SK-N-SH (cell line): ENCODE results near the gene CAPN9. TPM values are rescaled to one million over a fixed set of nuclear protein-coding genes. Genes with fewer than 3 reads are reported as not detected.

Experiments
- CTCF ChIA-PET: fragments of 300-600, 350-600 bp; formaldehyde crosslinking; extraction: SDS; loops from one replicate; lab custom pipeline; 2021; lab: Yijun Ruan, JAX
- POLR2A ChIA-PET: fragments of 350-600 bp; sonication (Branson Sonifier 250); formaldehyde crosslinking; extraction: SDS; loops from one replicate; lab custom pipeline; 2020; ENCODE audit warnings: antibody characterized with exemption, inconsistent platforms; lab: Yijun Ruan, JAX
- DNase-seq: peaks from one replicate; pipeline ENCODE4 v3.0.0; 2012
- H2AFZ ChIP-seq: fragments of 200-600 bp; sonication (generic); 2 replicates; pipeline ENCODE4 v1.8.1; 2016; ENCODE audit warnings: antibody characterized with exemption, mild to moderate bottlenecking, low read depth
- H3F3A ChIP-seq: fragments of 200-600 bp; sonication (generic); replicated peaks from 2 replicates; pipeline ENCODE3; 2016; ENCODE audit warnings: antibody characterized with exemption, mild to moderate bottlenecking; ENCODE audit not compliant: insufficient read depth
- H3K27ac ChIP-seq, 2 experiments: fragments of 200-500 bp in 1 of 2; fragments of 200-600 bp in 1 of 2; sonication (Bioruptor generic) in 1 of 2; sonication (generic), shearing (Covaris generic) in 1 of 2; 2 replicates each; pipeline versions ENCODE4 v1.5.1 to v1.6.1; 2014 to 2016; ENCODE audit warnings: low read depth in 2 of 2, inconsistent platforms in 1 of 2, low read length in 1 of 2, mild to moderate bottlenecking in 1 of 2, mixed read lengths in 1 of 2
- H3K27me3 ChIP-seq: fragments of 200-600 bp; sonication (generic), shearing (Covaris generic); 2 replicates; pipeline ENCODE4 v1.6.1; 2016; ENCODE audit warnings: mixed run types; ENCODE audit not compliant: insufficient read depth
- H3K36me3 ChIP-seq, 2 experiments: fragments of 200-500 bp in 1 of 2; fragments of 200-600 bp in 1 of 2; sonication (Bioruptor generic) in 1 of 2; sonication (generic) in 1 of 2; replicated peaks in 1 of 2; 2 replicates each; pipeline versions ENCODE3 to v1.5.1; 2014 to 2016; ENCODE audit warnings: low read length in 1 of 2, mild to moderate bottlenecking in 1 of 2; ENCODE audit not compliant: insufficient read depth in 2 of 2, control insufficient read depth in 1 of 2
- H3K4me1 ChIP-seq, 2 experiments: fragments of 200-500 bp in 1 of 2; fragments of 200-600 bp in 1 of 2; sonication (Bioruptor generic) in 1 of 2; sonication (generic), shearing (Covaris generic) in 1 of 2; 2 replicates each; pipeline versions ENCODE4 v1.5.1 to v1.6.1; 2014 to 2016; ENCODE audit warnings: low read depth in 1 of 2, low read length in 1 of 2, mixed run types in 1 of 2; ENCODE audit not compliant: insufficient read depth in 2 of 2, control insufficient read depth in 1 of 2
- H3K4me2 ChIP-seq: fragments of 200-600 bp; sonication (generic), shearing (Covaris generic); 2 replicates; pipeline ENCODE4 v1.6.1; 2017; ENCODE audit warnings: mixed run types
- H3K4me3 ChIP-seq, 2 experiments: fragments of 200-500 bp in 1 of 2; fragments of 200-600 bp in 1 of 2; sonication (Bioruptor generic) in 1 of 2; sonication (generic), shearing (Covaris generic) in 1 of 2; 2 replicates each; pipeline versions ENCODE4 v1.5.1 to v1.8.1; 2014 to 2016; ENCODE audit warnings: low read depth in 2 of 2, inconsistent platforms in 1 of 2, low read length in 1 of 2, mild to moderate bottlenecking in 1 of 2, mixed read lengths in 1 of 2, moderate library complexity in 1 of 2
- H3K79me2 ChIP-seq: fragments of 200-600 bp; sonication (generic); 2 replicates; pipeline ENCODE4 v1.8.1; 2017; ENCODE audit warnings: mild to moderate bottlenecking; ENCODE audit not compliant: insufficient read depth
- H3K9ac ChIP-seq: fragments of 200-600 bp; sonication (generic); 2 replicates; pipeline ENCODE4 v1.6.1; 2017; ENCODE audit warnings: mixed run types
- H3K9me2 ChIP-seq: fragments of 200-600 bp; sonication (generic); 2 replicates; pipeline ENCODE4 v1.6.1; 2017; ENCODE audit warnings: mixed run types
- H3K9me3 ChIP-seq: fragments of 200-600 bp; sonication (generic); 2 replicates; pipeline ENCODE4 v1.6.1; 2017; ENCODE audit warnings: mixed run types, mild to moderate bottlenecking, moderate library complexity
- H4K20me1 ChIP-seq: fragments of 200-600 bp; sonication (generic); 2 replicates; pipeline ENCODE4 v1.6.1; 2017; ENCODE audit warnings: mild to moderate bottlenecking, mixed run types; ENCODE audit not compliant: insufficient read depth
- ELF1 ChIP-seq: IDR thresholded peaks from 2 replicates; pipeline ENCODE4 v1.4.0; 2012
- EZH2phosphoT487 ChIP-seq: fragments of 200-600 bp; sonication (generic); IDR thresholded peaks from 2 replicates; pipeline ENCODE4 v1.6.1; 2017; ENCODE audit warnings: low read depth, mixed run types, mild to moderate bottlenecking, antibody characterized with exemption, moderate library complexity, borderline replicate concordance
- FOSL2 ChIP-seq: IDR thresholded peaks from 2 replicates; pipeline ENCODE4 v1.4.0; 2012; ENCODE audit warnings: low read depth, mild to moderate bottlenecking, moderate library complexity, borderline replicate concordance
- GATA2 ChIP-seq: sonication (generic); formaldehyde crosslinking; IDR thresholded peaks from 2 replicates; pipeline ENCODE4 v1.5.0; 2020; ENCODE audit warnings: mild to moderate bottlenecking, missing genetic modification reagents
- MEF2A ChIP-seq: IDR thresholded peaks from 2 replicates; pipeline ENCODE4 v1.4.0; 2012; ENCODE audit warnings: low read depth, borderline replicate concordance
- NFIC ChIP-seq: IDR thresholded peaks from 2 replicates; pipeline ENCODE4 v1.4.0; 2012; ENCODE audit warnings: borderline replicate concordance
- POLR2AphosphoS5 ChIP-seq: IDR thresholded peaks from 2 replicates; pipeline ENCODE4 v1.6.1; 2012; ENCODE audit warnings: low read depth, low read length
- RFX5 ChIP-seq: IDR thresholded peaks from 2 replicates; pipeline ENCODE4 v1.6.1; 2012; ENCODE audit warnings: mild to moderate bottlenecking, improper control_type of control experiment, low read length
- TAF1 ChIP-seq: IDR thresholded peaks from 2 replicates; pipeline ENCODE4 v1.6.1; 2012; ENCODE audit warnings: low read depth, mild to moderate bottlenecking, low read length, moderate library complexity, borderline replicate concordance
- TCF12 ChIP-seq: IDR thresholded peaks from 2 replicates; pipeline ENCODE4 v1.4.0; 2012
- WGBS: methylation state at CpG from one replicate; pipeline ENCODE4 v1.1.6; 2017; ENCODE audit warnings: low lambda C conversion rate; 5-methylcytosine and 5-hydroxymethylcytosine counted together
- polyA plus RNA-seq, 3 experiments: library from polyadenylated mRNA; depleted of rRNA; stranded (reverse); fragments of >200 nt; gene quantifications; 2 replicates each; pipeline ENCODE4 v1.2.3, GENCODE V29; 2012
- TF ChIP-seq, protein P1 (sequence below): fragments of 200-600 bp; sonication (generic); IDR thresholded peaks from 2 replicates; pipeline ENCODE4 v1.6.1; 2017; ENCODE audit warnings: antibody characterized with exemption, mild to moderate bottlenecking, moderate library complexity
- TF ChIP-seq, protein P2 (sequence below): IDR thresholded peaks from 2 replicates; pipeline ENCODE4; 2012
- TF ChIP-seq, protein P3 (sequence below): IDR thresholded peaks from 2 replicates; pipeline ENCODE4 v1.4.0; 2012; ENCODE audit warnings: low read depth, borderline replicate concordance
- TF ChIP-seq, protein P4 (sequence below): IDR thresholded peaks from 2 replicates; pipeline ENCODE4 v1.4.0; 2012; ENCODE audit warnings: low read depth, borderline replicate concordance
- TF ChIP-seq, protein P5 (sequence below): IDR thresholded peaks from 2 replicates; pipeline ENCODE4 v1.6.1; 2012; ENCODE audit warnings: mild to moderate bottlenecking, low read depth, low read length, moderate library complexity

The CAPN9 gene
- polyA plus RNA-seq, 1 of the 3 experiments (the other 2 are of a cell fraction) = not detected

DNA sequence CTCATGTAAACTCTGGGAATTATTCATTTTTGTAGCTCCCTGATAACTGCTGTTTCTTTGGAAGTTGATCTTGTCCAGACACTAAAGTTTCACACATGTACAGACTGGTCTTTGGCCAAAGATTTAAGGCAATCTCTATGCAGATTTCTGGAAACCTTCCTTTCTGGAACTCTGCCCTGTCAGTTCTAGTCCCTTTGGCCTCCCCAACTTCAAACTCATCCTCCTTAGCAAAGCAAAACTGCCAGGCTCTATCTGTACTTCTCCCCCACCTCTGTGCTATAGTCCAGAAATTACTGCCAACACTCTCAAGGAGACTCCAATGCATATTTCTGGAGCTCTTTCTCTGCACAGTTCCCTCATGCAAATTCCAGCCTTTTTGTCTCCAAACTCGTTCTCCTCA, 84.6 kb downstream of the CAPN9 start (continued):
- TF ChIP-seq, protein P1, sequence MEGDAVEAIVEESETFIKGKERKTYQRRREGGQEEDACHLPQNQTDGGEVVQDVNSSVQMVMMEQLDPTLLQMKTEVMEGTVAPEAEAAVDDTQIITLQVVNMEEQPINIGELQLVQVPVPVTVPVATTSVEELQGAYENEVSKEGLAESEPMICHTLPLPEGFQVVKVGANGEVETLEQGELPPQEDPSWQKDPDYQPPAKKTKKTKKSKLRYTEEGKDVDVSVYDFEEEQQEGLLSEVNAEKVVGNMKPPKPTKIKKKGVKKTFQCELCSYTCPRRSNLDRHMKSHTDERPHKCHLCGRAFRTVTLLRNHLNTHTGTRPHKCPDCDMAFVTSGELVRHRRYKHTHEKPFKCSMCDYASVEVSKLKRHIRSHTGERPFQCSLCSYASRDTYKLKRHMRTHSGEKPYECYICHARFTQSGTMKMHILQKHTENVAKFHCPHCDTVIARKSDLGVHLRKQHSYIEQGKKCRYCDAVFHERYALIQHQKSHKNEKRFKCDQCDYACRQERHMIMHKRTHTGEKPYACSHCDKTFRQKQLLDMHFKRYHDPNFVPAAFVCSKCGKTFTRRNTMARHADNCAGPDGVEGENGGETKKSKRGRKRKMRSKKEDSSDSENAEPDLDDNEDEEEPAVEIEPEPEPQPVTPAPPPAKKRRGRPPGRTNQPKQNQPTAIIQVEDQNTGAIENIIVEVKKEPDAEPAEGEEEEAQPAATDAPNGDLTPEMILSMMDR = no peak
- TF ChIP-seq TCF12 (no peak), EZH2phosphoT487 (no peak)

DNA sequence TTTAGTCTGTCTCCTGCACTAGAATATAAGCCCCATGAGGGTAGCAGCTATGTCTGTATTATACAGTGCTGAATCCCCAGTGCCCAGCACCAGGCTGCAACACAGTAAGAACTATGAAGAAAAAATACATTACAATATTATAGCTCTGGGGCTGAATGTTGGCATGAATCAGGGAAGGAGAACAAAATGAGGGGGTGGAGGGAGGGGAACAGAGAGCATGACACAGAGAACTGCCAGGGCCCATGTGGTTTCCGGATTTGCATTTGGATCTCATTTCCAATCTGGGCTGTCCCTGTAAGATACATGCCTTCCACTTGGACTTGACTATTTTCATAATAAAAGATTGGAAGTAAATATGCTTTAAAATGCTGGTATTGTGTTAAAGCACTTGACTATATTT, 85.3 kb downstream of the CAPN9 start:
- ChIA-PET POLR2A (no interaction called here), CTCF (no interaction called here)
- Histone ChIP-seq H3F3A (no peaks in the 10 kb centered on the region), H3K9me3 (no peaks in the 10 kb centered on the region), H3K9ac (no peak overlapping the region), H3K4me3 (no peak overlapping the region), H3K27ac (no peak overlapping the region), H3K4me2 (no peak overlapping the region), H2AFZ (no peak overlapping the region), H3K27me3 (no peaks in the 10 kb centered on the region), H4K20me1 (no peaks in the 10 kb centered on the region), H3K79me2 (no peaks in the 10 kb centered on the region), H3K9me2 (no peaks in the 10 kb centered on the region), H3K4me1 (no peaks in the 10 kb centered on the region; a peak in 1 of 4 replicates), H3K36me3 (peaks cover 3 to 4% of the 10 kb centered on the region in 2 experiments)
- TF ChIP-seq, protein P2, sequence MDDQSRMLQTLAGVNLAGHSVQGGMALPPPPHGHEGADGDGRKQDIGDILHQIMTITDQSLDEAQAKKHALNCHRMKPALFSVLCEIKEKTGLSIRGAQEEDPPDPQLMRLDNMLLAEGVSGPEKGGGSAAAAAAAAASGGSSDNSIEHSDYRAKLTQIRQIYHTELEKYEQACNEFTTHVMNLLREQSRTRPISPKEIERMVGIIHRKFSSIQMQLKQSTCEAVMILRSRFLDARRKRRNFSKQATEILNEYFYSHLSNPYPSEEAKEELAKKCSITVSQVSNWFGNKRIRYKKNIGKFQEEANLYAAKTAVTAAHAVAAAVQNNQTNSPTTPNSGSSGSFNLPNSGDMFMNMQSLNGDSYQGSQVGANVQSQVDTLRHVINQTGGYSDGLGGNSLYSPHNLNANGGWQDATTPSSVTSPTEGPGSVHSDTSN = no peak
- DNase-seq = no peak
- 57% methylated on average over 1 of the region's 1 CpG for WGBS

DNA sequence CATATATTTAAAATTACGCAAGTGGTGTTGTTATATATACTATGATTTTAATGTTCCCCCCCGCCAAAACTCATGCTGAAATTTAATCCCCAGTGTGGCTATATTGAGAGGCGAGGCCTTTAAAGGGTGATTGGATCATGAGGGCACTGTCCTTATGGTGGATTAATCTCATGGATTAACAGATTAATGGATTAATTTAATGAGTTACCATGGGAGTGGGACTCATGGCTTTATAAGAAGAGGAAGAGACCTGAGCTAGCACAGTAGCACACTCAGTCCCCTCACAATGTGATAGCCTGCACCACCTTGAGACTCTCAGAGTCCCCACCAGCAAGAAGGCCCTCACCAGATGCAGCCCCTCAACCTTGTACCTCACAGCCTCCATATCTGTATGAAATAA, 86.3 kb downstream of the CAPN9 start:
- Histone ChIP-seq H3K79me2 (no peaks in the 10 kb centered on the region), H3K36me3 (peaks cover 3 to 14% of the 10 kb centered on the region in 2 experiments), H3F3A (no peaks in the 10 kb centered on the region), H2AFZ (no peak overlapping the region), H3K9me3 (no peaks in the 10 kb centered on the region), H3K9ac (no peak overlapping the region), H4K20me1 (no peaks in the 10 kb centered on the region), H3K27me3 (no peaks in the 10 kb centered on the region), H3K9me2 (no peaks in the 10 kb centered on the region), H3K27ac (no peak overlapping the region), H3K4me1 (no peaks in the 10 kb centered on the region), H3K4me2 (no peak overlapping the region), H3K4me3 (no peak overlapping the region)
- ChIA-PET POLR2A (no interaction called here), CTCF (no interaction called here)
- no peak for DNase-seq
- 84% methylated on average over 3 of the region's 3 CpGs for WGBS
- TF ChIP-seq POLR2AphosphoS5 (no peak), TAF1 (no peak), EZH2phosphoT487 (no peak), FOSL2 (no peak), ELF1 (no peak), NFIC (no peak), MEF2A (no peak), RFX5 (no peak), GATA2 (no peak)
- TF ChIP-seq, protein P3, sequence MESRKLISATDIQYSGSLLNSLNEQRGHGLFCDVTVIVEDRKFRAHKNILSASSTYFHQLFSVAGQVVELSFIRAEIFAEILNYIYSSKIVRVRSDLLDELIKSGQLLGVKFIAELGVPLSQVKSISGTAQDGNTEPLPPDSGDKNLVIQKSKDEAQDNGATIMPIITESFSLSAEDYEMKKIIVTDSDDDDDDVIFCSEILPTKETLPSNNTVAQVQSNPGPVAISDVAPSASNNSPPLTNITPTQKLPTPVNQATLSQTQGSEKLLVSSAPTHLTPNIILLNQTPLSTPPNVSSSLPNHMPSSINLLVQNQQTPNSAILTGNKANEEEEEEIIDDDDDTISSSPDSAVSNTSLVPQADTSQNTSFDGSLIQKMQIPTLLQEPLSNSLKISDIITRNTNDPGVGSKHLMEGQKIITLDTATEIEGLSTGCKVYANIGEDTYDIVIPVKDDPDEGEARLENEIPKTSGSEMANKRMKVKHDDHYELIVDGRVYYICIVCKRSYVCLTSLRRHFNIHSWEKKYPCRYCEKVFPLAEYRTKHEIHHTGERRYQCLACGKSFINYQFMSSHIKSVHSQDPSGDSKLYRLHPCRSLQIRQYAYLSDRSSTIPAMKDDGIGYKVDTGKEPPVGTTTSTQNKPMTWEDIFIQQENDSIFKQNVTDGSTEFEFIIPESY = no peak
- TF ChIP-seq, protein P4, sequence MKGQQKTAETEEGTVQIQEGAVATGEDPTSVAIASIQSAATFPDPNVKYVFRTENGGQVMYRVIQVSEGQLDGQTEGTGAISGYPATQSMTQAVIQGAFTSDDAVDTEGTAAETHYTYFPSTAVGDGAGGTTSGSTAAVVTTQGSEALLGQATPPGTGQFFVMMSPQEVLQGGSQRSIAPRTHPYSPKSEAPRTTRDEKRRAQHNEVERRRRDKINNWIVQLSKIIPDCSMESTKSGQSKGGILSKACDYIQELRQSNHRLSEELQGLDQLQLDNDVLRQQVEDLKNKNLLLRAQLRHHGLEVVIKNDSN = no peak
- TF ChIP-seq, protein P5, sequence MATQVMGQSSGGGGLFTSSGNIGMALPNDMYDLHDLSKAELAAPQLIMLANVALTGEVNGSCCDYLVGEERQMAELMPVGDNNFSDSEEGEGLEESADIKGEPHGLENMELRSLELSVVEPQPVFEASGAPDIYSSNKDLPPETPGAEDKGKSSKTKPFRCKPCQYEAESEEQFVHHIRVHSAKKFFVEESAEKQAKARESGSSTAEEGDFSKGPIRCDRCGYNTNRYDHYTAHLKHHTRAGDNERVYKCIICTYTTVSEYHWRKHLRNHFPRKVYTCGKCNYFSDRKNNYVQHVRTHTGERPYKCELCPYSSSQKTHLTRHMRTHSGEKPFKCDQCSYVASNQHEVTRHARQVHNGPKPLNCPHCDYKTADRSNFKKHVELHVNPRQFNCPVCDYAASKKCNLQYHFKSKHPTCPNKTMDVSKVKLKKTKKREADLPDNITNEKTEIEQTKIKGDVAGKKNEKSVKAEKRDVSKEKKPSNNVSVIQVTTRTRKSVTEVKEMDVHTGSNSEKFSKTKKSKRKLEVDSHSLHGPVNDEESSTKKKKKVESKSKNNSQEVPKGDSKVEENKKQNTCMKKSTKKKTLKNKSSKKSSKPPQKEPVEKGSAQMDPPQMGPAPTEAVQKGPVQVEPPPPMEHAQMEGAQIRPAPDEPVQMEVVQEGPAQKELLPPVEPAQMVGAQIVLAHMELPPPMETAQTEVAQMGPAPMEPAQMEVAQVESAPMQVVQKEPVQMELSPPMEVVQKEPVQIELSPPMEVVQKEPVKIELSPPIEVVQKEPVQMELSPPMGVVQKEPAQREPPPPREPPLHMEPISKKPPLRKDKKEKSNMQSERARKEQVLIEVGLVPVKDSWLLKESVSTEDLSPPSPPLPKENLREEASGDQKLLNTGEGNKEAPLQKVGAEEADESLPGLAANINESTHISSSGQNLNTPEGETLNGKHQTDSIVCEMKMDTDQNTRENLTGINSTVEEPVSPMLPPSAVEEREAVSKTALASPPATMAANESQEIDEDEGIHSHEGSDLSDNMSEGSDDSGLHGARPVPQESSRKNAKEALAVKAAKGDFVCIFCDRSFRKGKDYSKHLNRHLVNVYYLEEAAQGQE = no peak
